Adrenal gland (tissue), 5 donors: Measurements from ENCODE around the gene TPI1.

Experiments used
- CTCF ChIP-seq, 6 experiments: fragments of 450-650 bp in 4 of 6; fragments of 200-600 bp in 2 of 6; sonication (generic) in 1 of 6; IDR thresholded peaks; 1 replicate in 5 of 6; 2 replicates in 1 of 6; pipeline versions ENCODE4 v1.5.1 to v1.8.0; 2016 to 2021; ENCODE audit warnings: antibody characterized with exemption in 6 of 6, mild to moderate bottlenecking in 2 of 6, moderate library complexity in 1 of 6
- POLR2A ChIP-seq, 2 donors: fragments of 450-650 bp; IDR thresholded peaks; one replicate each; pipeline ENCODE4 v1.6.1; 2017; ENCODE audit warnings: antibody characterized with exemption in 2 of 2, mild to moderate bottlenecking in 2 of 2, moderate library complexity in 1 of 2
- donor health status: DM: no; HTN: no; CAD: no.

GRCh38 chr12:6840761-6841515, 26.4 kb upstream of the TPI1 start, which contains the start of gene GNB3:
- no peak for TF ChIP-seq CTCF (IDR thresholded peaks at IDR 0.05)
- TF ChIP-seq POLR2A (IDR thresholded peaks at IDR 0.05), result no peak
